ENCODE measurements around the gene ACAN. TPM values are rescaled to one million over a fixed set of nuclear protein-coding genes. Genes with fewer than 3 reads are reported as not detected.

ACAN gene
- total RNA-seq, 1 experiment from 2014 or later, result 0.03 TPM

GRCh38 chr15:88894819-88895767 lies 91.9 kb downstream of the ACAN start, which contains the start of gene HAPLN3:
HAPLN3 (minus strand) TSS chr15:88895544; CDS start chr15:88887298, 8,246 bp downstream.
- DNase-seq (ENCODE audit: low read depth, low spot score), result no peak
- Histone ChIP-seq H3K27me3 (ENCODE audit: control insufficient read depth, insufficient read depth, low read length) (no peaks in the 10 kb centered on the region), H3K4me1 (ENCODE audit: control insufficient read depth, insufficient read depth, low read length) (peaks cover 49% of the 10 kb centered on the region), H3K9me3 (ENCODE audit: control insufficient read depth, insufficient read depth, low read depth, low read length) (no peaks in the 10 kb centered on the region), H3K4me3 (ENCODE audit: low read depth in 2 of 2, low read length in 2 of 2) (peak within 1 kb of the TSS; percentile 55 to 71), H3K27ac (ENCODE audit: low read length) (peak within 1 kb of the TSS; percentile 88), H3K36me3 (ENCODE audit: control insufficient read depth, insufficient read depth, low read length) (no peaks in the 10 kb centered on the region)
- ChIA-PET CTCF (interaction anchor here (0.5 to 0.7 kb wide), 4 partner anchors 10 to 286 kb away, joined by 3 to 6 read pairs (median 4); no protein-coding TSS in a partner anchor), POLR2A (interaction anchor here (0.6 to 1.1 kb wide), 5 partner anchors 109 to 350 kb away, joined by 3 to 11 read pairs (median 3); no protein-coding TSS in a partner anchor)
- ATAC-seq, result peak; percentile 60
- in situ Hi-C loops (cut with HindIII; ENCODE audit: low pct_unique_long_range_greater_than_20kb, low sequenced_read_pairs), result no loop called here
- intact Hi-C loops (cut with micrococcal nuclease; ENCODE audit: unreplicated experiment), result loop anchor here (5.0 kb wide), 1 partner anchor 282 kb away; no protein-coding TSS in a partner anchor
- TF ChIP-seq POLR2AphosphoS5 (IDR thresholded peaks at IDR 0.05; ENCODE audit: low read depth, low read length) (peak; percentile 70), REST (IDR thresholded peaks at IDR 0.05; ENCODE audit: insufficient read depth in 1 of 2, low read depth in 2 of 2, low read length in 1 of 2) (no peak), SIN3A (IDR thresholded peaks at IDR 0.05; ENCODE audit: borderline replicate concordance, insufficient read depth, low read depth, low read length) (0 out of 2 replicates have a peak, but pooled peaks have one; percentile 63)
- BruUV-seq (replicated peaks), result no TSS peak

GRCh38 chr15:88896333-88897033 lies 93.2 kb downstream of the ACAN start:
- BruUV-seq (replicated peaks), result no TSS peak
- peak overlapping the region; percentile 88 for H3K27ac ChIP-seq (ENCODE audit: low read length)
- POLR2A ChIA-PET, result interaction anchor here (0.6 to 1.7 kb wide), 3 partner anchors 108 to 137 kb away, joined by 3 to 11 read pairs (median 3); no protein-coding TSS in a partner anchor
- no peaks in the 10 kb centered on the region for H3K36me3 ChIP-seq (ENCODE audit: control insufficient read depth, insufficient read depth, low read length)
- CTCF ChIA-PET, result interaction anchor here (0.7 to 1.0 kb wide), 3 partner anchors 9 to 107 kb away, joined by 3 to 5 read pairs (median 4); no protein-coding TSS in a partner anchor
- in situ Hi-C loops (cut with HindIII; ENCODE audit: low pct_unique_long_range_greater_than_20kb, low sequenced_read_pairs) (no loop called here), intact Hi-C loops (cut with micrococcal nuclease; ENCODE audit: unreplicated experiment) (no loop called here)
- H3K9me3 ChIP-seq (ENCODE audit: control insufficient read depth, insufficient read depth, low read depth, low read length), result no peaks in the 10 kb centered on the region
- H3K4me1 ChIP-seq (ENCODE audit: control insufficient read depth, insufficient read depth, low read length), result peaks cover 59% of the 10 kb centered on the region
- peak overlapping the region; percentile 30 to 71; a peak in 2 of 4 replicates for H3K4me3 ChIP-seq (ENCODE audit: low read depth in 2 of 2, low read length in 2 of 2)
- DNase-seq (ENCODE audit: low read depth, low spot score) (no peak), ATAC-seq (peak; percentile 2)
- no peaks in the 10 kb centered on the region for H3K27me3 ChIP-seq (ENCODE audit: control insufficient read depth, insufficient read depth, low read length)
- no peak for TF ChIP-seq REST (IDR thresholded peaks at IDR 0.05; ENCODE audit: insufficient read depth in 1 of 2, low read depth in 2 of 2, low read length in 1 of 2)
- no peak; the same call in 1 of the 2 replicates for TF ChIP-seq POLR2AphosphoS5 (IDR thresholded peaks at IDR 0.05; ENCODE audit: low read depth, low read length)
- TF ChIP-seq SIN3A (IDR thresholded peaks at IDR 0.05; ENCODE audit: borderline replicate concordance, insufficient read depth, low read depth, low read length), result no peak
- TF ChIP-seq TCF7L2 (IDR thresholded peaks at IDR 0.05; ENCODE audit: low read depth, low read length), result peak; percentile 9; the same call in 1 of the 2 replicates
- TF ChIP-seq CTCF (IDR thresholded peaks at IDR 0.05), result no peak

Data from Panc1 (cell line).